ENCODE results near the gene PCYOX1L.

The PCYOX1L gene

GRCh38 chr5:149340920-149341319 lies 16.9 kb upstream of the PCYOX1L start:
- peaks cover 11% of the 10 kb centered on the region for H3K4me1 ChIP-seq (ENCODE audit: insufficient read depth, low read length, severe bottlenecking)

GRCh38 chr5:149341876-149342275 lies 16.0 kb upstream of the PCYOX1L start:
- Histone ChIP-seq H3K4me2 (ENCODE audit: low read length) (no peak overlapping the region), H3K27me3 (ENCODE audit: insufficient read depth, low read length) (no peaks in the 10 kb centered on the region), H2AFZ (ENCODE audit: low read length) (no peak overlapping the region), H3F3A (ENCODE audit: insufficient read depth, low read length) (no peaks in the 10 kb centered on the region), H3K9me3 (ENCODE audit: low read length) (no peaks in the 10 kb centered on the region), H3K9ac (ENCODE audit: low read length) (no peak overlapping the region), H4K20me1 (ENCODE audit: insufficient read depth, low read length) (no peaks in the 10 kb centered on the region), H3K4me1 (ENCODE audit: insufficient read depth, low read length, severe bottlenecking) (peaks cover 18% of the 10 kb centered on the region), H3K27ac (ENCODE audit: low read depth, low read length, poor library complexity, severe bottlenecking) (no peak overlapping the region), H3K79me2 (ENCODE audit: insufficient read depth, low read length) (peaks cover 11% of the 10 kb centered on the region), H3K9me2 (ENCODE audit: low read depth, low read length) (no peaks in the 10 kb centered on the region), H3K4me3 (ENCODE audit: low read depth, low read length, poor library complexity, severe bottlenecking) (no peak overlapping the region), H3K36me3 (ENCODE audit: insufficient read depth, low read length) (no peaks in the 10 kb centered on the region)
- TF ChIP-seq CTCF (IDR thresholded peaks at IDR 0.05; ENCODE audit: low read length) (no peak), EZH2 (IDR thresholded peaks at IDR 0.05; ENCODE audit: borderline replicate concordance, low read length) (no peak)

More at GRCh38 chr5:149340920-149341319, 16.9 kb upstream of the PCYOX1L start:
- H2AFZ ChIP-seq (ENCODE audit: low read length) = no peak overlapping the region
- TF ChIP-seq CTCF (IDR thresholded peaks at IDR 0.05; ENCODE audit: low read length) (no peak), EZH2 (IDR thresholded peaks at IDR 0.05; ENCODE audit: borderline replicate concordance, low read length) (no peak)
- H3K4me2 ChIP-seq (ENCODE audit: low read length) = no peak overlapping the region
- H3F3A ChIP-seq (ENCODE audit: insufficient read depth, low read length) = no peaks in the 10 kb centered on the region
- no peak overlapping the region for H3K4me3 ChIP-seq (ENCODE audit: low read depth, low read length, poor library complexity, severe bottlenecking)
- H3K9me2 ChIP-seq (ENCODE audit: low read depth, low read length) = no peaks in the 10 kb centered on the region
- H3K36me3 ChIP-seq (ENCODE audit: insufficient read depth, low read length) = no peaks in the 10 kb centered on the region
- H3K27ac ChIP-seq (ENCODE audit: low read depth, low read length, poor library complexity, severe bottlenecking) = no peak overlapping the region
- no peaks in the 10 kb centered on the region for H3K9me3 ChIP-seq (ENCODE audit: low read length)
- H4K20me1 ChIP-seq (ENCODE audit: insufficient read depth, low read length) = no peaks in the 10 kb centered on the region
- H3K27me3 ChIP-seq (ENCODE audit: insufficient read depth, low read length) = no peaks in the 10 kb centered on the region
- H3K79me2 ChIP-seq (ENCODE audit: insufficient read depth, low read length) = peaks cover 4% of the 10 kb centered on the region
- H3K9ac ChIP-seq (ENCODE audit: low read length) = no peak overlapping the region

GRCh38 chr5:149344151-149344550 lies 13.7 kb upstream of the PCYOX1L start:
- Histone ChIP-seq H3K4me3 (ENCODE audit: low read depth, low read length, poor library complexity, severe bottlenecking) (peak overlapping the region; percentile 88), H4K20me1 (ENCODE audit: insufficient read depth, low read length) (no peaks in the 10 kb centered on the region), H3F3A (ENCODE audit: insufficient read depth, low read length) (no peaks in the 10 kb centered on the region), H3K9me3 (ENCODE audit: low read length) (no peaks in the 10 kb centered on the region), H3K4me2 (ENCODE audit: low read length) (peak overlapping the region; percentile 77), H3K4me1 (ENCODE audit: insufficient read depth, low read length, severe bottlenecking) (peaks cover 35% of the 10 kb centered on the region), H2AFZ (ENCODE audit: low read length) (no peak overlapping the region), H3K27ac (ENCODE audit: low read depth, low read length, poor library complexity, severe bottlenecking) (no peak overlapping the region), H3K36me3 (ENCODE audit: insufficient read depth, low read length) (peaks cover 21% of the 10 kb centered on the region), H3K9ac (ENCODE audit: low read length) (peak overlapping the region; percentile 93; the same call in 1 of the 2 replicates), H3K79me2 (ENCODE audit: insufficient read depth, low read length) (peaks cover 23% of the 10 kb centered on the region), H3K9me2 (ENCODE audit: low read depth, low read length) (no peaks in the 10 kb centered on the region), H3K27me3 (ENCODE audit: insufficient read depth, low read length) (no peaks in the 10 kb centered on the region)
- TF ChIP-seq EZH2 (IDR thresholded peaks at IDR 0.05; ENCODE audit: borderline replicate concordance, low read length) (no peak), CTCF (IDR thresholded peaks at IDR 0.05; ENCODE audit: low read length) (no peak)

Measured in OCI-LY1 (cell line).